GM12878 (cell line): ENCODE results near the gene PLXNA2. TPM values are rescaled to one million over a fixed set of nuclear protein-coding genes. Genes with fewer than 3 reads are reported as not detected.

Experiments
- ATAC-seq: fragments of 200-7000 bp; cut with Tn5 transposase; 3 replicates; pipeline ENCODE4 v1.9.1; 2020; ENCODE audit warnings: mild to moderate bottlenecking, moderate library complexity
- BruUV-seq: library from RNA; stranded (reverse); fragments of 400-500 nt; replicated peaks from 2 replicates; lab custom pipeline; 2021; lab: Mats Ljungman, UMichigan
- CTCF ChIA-PET: fragments of 300-600 bp; sonication (Branson Sonifier 250); formaldehyde crosslinking; extraction: SDS; loops from one replicate; lab custom pipeline; 2021; ENCODE audit warnings: inconsistent platforms; lab: Yijun Ruan, JAX
- POLR2A ChIA-PET: fragments of 350-600 bp; formaldehyde crosslinking; extraction: SDS; loops from one replicate; lab custom pipeline; 2021; ENCODE audit warnings: inconsistent platforms; lab: Charles Lee
- RAD21 ChIA-PET: fragments of 300-600 bp; sonication (Branson Sonifier 250); formaldehyde crosslinking; loops from one replicate; lab custom pipeline; 2023; ENCODE audit warnings: antibody characterized with exemption; ENCODE audit not compliant: unreplicated experiment; lab: Charles Lee
- SMC1A ChIA-PET: fragments of 300-600 bp; sonication (Branson Sonifier 250); formaldehyde crosslinking; loops from one replicate; lab custom pipeline; 2023; ENCODE audit not compliant: unreplicated experiment, uncharacterized antibody; lab: Charles Lee
- DNase-seq: peaks from one replicate; pipeline ENCODE4 v3.0.0-alpha.2; 2011; ENCODE audit warnings: low read depth, low spot score
- FAIRE-seq: peaks from 3 replicates; lab custom pipeline; 2011; peaks lifted over from hg19 to GRCh38; lab: Jason Lieb, UNC
- H2AFZ ChIP-seq: 2 replicates; pipeline ENCODE4 v1.6.0; 2011; ENCODE audit warnings: low read depth, low read length, control low read depth; ENCODE audit not compliant: control insufficient read depth
- H3K27ac ChIP-seq: 2 replicates; pipeline ENCODE4 v1.5.1; 2011; ENCODE audit warnings: control low read depth; ENCODE audit not compliant: control insufficient read depth, insufficient read depth
- H3K27me3 ChIP-seq, 2 experiments: replicated peaks in 1 of 2; 2 replicates each; pipeline versions ENCODE4 v1.6.0 to v1.6.1; 2011; ENCODE audit warnings: low read length in 1 of 2; ENCODE audit not compliant: control insufficient read depth in 2 of 2, insufficient read depth in 2 of 2
- H3K36me3 ChIP-seq, 2 experiments: 2 replicates each; pipeline ENCODE4 v1.5.1; 2011; ENCODE audit warnings: low read length in 1 of 2; ENCODE audit not compliant: control insufficient read depth in 2 of 2, insufficient read depth in 2 of 2
- H3K4me1 ChIP-seq: 2 replicates; pipeline ENCODE4 v1.6.1; 2011; ENCODE audit warnings: mild to moderate bottlenecking, low read length, moderate library complexity, mixed read lengths; ENCODE audit not compliant: control insufficient read depth, insufficient read depth
- H3K4me2 ChIP-seq: 2 replicates; pipeline ENCODE4 v1.6.0; 2011; ENCODE audit warnings: control low read depth; ENCODE audit not compliant: control insufficient read depth, insufficient read depth
- H3K4me3 ChIP-seq: fragments of 200-600 bp; sonication (generic); 2 replicates; pipeline ENCODE4 v1.5.1; 2016
- H3K79me2 ChIP-seq: 2 replicates; pipeline ENCODE4 v1.6.0; 2011; ENCODE audit warnings: low read length; ENCODE audit not compliant: control insufficient read depth, insufficient read depth
- H3K9ac ChIP-seq: 2 replicates; pipeline ENCODE4 v1.8.0; 2011; ENCODE audit warnings: low read length, control low read depth, mixed read lengths; ENCODE audit not compliant: control insufficient read depth, insufficient read depth
- H3K9me3 ChIP-seq: replicated peaks from 3 replicates; pipeline ENCODE4 v1.5.1; 2011; ENCODE audit warnings: mild to moderate bottlenecking, low read length; ENCODE audit not compliant: control insufficient read depth, insufficient read depth
- H4K20me1 ChIP-seq: 2 replicates; pipeline ENCODE4 v1.6.0; 2011; ENCODE audit not compliant: control insufficient read depth, insufficient read depth
- ATF7 ChIP-seq: fragments of 450-650 bp; IDR thresholded peaks from 2 replicates; pipeline ENCODE4 v1.6.1; 2016; ENCODE audit warnings: low read depth, mild to moderate bottlenecking
- BHLHE40 ChIP-seq, 2 experiments: fragments of 450-650 bp in 1 of 2; IDR thresholded peaks; 2 replicates each; pipeline ENCODE4 v1.6.1; 2011 to 2017; ENCODE audit warnings: low read depth in 2 of 2, borderline replicate concordance in 1 of 2, improper control_type of control experiment in 1 of 2, low read length in 1 of 2, mild to moderate bottlenecking in 1 of 2
- CHD4 ChIP-seq: fragments of 200-600 bp; sonication (generic); IDR thresholded peaks from 2 replicates; pipeline ENCODE4 v1.6.1; 2016; ENCODE audit warnings: mild to moderate bottlenecking
- HDAC6 ChIP-seq: fragments of 200-600 bp; sonication (generic); IDR thresholded peaks from one replicate; pipeline ENCODE4 v1.8.0; 2017; ENCODE audit warnings: antibody characterized with exemption; ENCODE audit not compliant: unreplicated experiment
- LARP7 ChIP-seq: fragments of 450-650 bp; IDR thresholded peaks from 2 replicates; pipeline ENCODE4 v1.6.1; 2017; ENCODE audit warnings: mild to moderate bottlenecking
- MYB ChIP-seq: fragments of 150-350 bp; IDR thresholded peaks from 2 replicates; pipeline ENCODE4 v1.6.1; 2014; ENCODE audit warnings: mild to moderate bottlenecking, low read depth, low read length, borderline replicate concordance
- SMC3 ChIP-seq: IDR thresholded peaks from 2 replicates; pipeline ENCODE4 v1.6.1; 2011; ENCODE audit warnings: low read length, improper control_type of control experiment, borderline replicate concordance
- WGBS: methylation state at CpG from one replicate; pipeline ENCODE4 v1.1.6; 2016; ENCODE audit warnings: low lambda C conversion rate; ENCODE audit not compliant: insufficient replicate concordance, insufficient coverage; ENCODE audit errors: missing lambda C conversion rate; 5-methylcytosine and 5-hydroxymethylcytosine counted together
- in situ Hi-C: fragments of 300-500 bp; cut with MboI; formaldehyde crosslinking; loops from 9 replicates; pipeline ENCODE4 v1.14.3; 2018; ENCODE audit warnings: mixed read lengths
- intact Hi-C: fragments of 100-400 bp; cut with micrococcal nuclease; formaldehyde crosslinking; loops from one replicate; pipeline ENCODE4 v1.14.2; 2022; ENCODE audit not compliant: unreplicated experiment
- polyA plus RNA-seq, 11 experiments: library from polyadenylated mRNA; depleted of rRNA in 4 of 11; unstranded in 6 of 11; stranded (reverse) in 5 of 11; fragments of >200 nt; fragmentation: Nextera tagmentation in 4 of 11; fragmentation: Illumina TruSeq in 1 of 11; extraction: Ambion mirVana in 4 of 11; extraction: Trizol in 1 of 11; gene quantifications; 1 replicate in 1 of 11; 2 replicates in 10 of 11; pipeline versions ENCODE4 v1.2.1 to v1.2.3, GENCODE V29; 2011 to 2016; ENCODE audit warnings: inconsistent platforms in 2 of 11, missing spikeins in 2 of 11, low read depth in 1 of 11
- total RNA-seq, 4 experiments: library from RNA; depleted of rRNA in 3 of 4; stranded (reverse); fragments of >200 nt in 3 of 4; fragmentation: Illumina TruSeq in 1 of 4; extraction: Trizol in 1 of 4; gene quantifications; 2 replicates each; pipeline versions ENCODE4 v1.2.1 to v1.2.3, GENCODE V29; 2013 to 2021
- TF ChIP-seq, protein P1 (sequence below): IDR thresholded peaks from 2 replicates; pipeline ENCODE4 v1.6.1; 2012; ENCODE audit warnings: low read depth, low read length, improper control_type of control experiment
- TF ChIP-seq, protein P2 (sequence below): fragments of 450-650 bp; IDR thresholded peaks from 2 replicates; pipeline ENCODE4 v1.6.1; 2017; ENCODE audit warnings: low read depth, mild to moderate bottlenecking, moderate library complexity
- TF ChIP-seq, protein P3 (sequence below): IDR thresholded peaks from 2 replicates; pipeline ENCODE4 v1.6.1; 2012; ENCODE audit warnings: low read depth, low read length, improper control_type of control experiment

Gene PLXNA2
- total and polyA plus RNA-seq, 10 of the 15 experiments (the other 5 are each of a cell fraction or from before 2014, with no cell fraction given), result under 0.01 to 0.08 (median 0.07) TPM; not detected in 4

DNA sequence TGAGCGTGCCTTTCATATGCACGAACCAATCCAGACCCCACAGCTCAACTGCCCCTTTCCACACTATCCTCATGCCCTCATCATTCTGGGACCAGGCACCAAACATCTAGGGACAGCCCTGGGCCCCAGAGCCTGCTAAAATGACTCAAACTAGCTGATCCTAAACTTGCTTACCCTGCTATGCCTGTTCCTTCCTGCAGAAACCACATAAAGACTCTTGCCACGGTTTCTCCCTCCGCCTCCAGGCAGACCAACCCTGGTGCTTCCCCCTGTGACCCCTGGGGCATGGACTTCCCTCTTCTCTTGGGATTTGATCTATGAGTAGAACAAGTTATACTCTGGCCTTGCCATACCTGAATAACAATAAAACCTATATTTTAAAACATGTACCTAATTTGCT, 195.3 kb downstream of the PLXNA2 start:
- H2AFZ ChIP-seq, result no peak overlapping the region
- no peak overlapping the region for H3K4me3 ChIP-seq
- FAIRE-seq (no peak), ATAC-seq (no peak), DNase-seq (no peak)
- H3K79me2 ChIP-seq, result no peaks in the 10 kb centered on the region
- ChIA-PET POLR2A (interaction anchor here (0.7 kb wide), 1 partner anchor 49 kb away, joined by 4 read pairs; no protein-coding TSS in a partner anchor), SMC1A (no interaction called here), RAD21 (no interaction called here), CTCF (no interaction called here)
- BruUV-seq, result no TSS peak
- no peaks in the 10 kb centered on the region for H4K20me1 ChIP-seq
- H3K9ac ChIP-seq, result no peak overlapping the region
- 3% methylated on average over 4 of the region's 4 CpGs for WGBS
- H3K36me3 ChIP-seq, result no peaks in the 10 kb centered on the region
- in situ Hi-C loops (no loop called here), intact Hi-C loops (no loop called here)
- H3K27me3 ChIP-seq, result peaks cover 0 to 6% of the 10 kb centered on the region in 2 experiments; a peak in 2 of 4 replicates
- H3K27ac ChIP-seq, result no peak overlapping the region
- no peaks in the 10 kb centered on the region for H3K4me1 ChIP-seq
- no peak overlapping the region for H3K4me2 ChIP-seq
- no peaks in the 10 kb centered on the region for H3K9me3 ChIP-seq
- TF ChIP-seq MYB (no peak), SMC3 (no peak), HDAC6 (no peak), ATF7 (no peak), LARP7 (no peak), BHLHE40 (IDR thresholded peaks at IDR 0.05; ENCODE audit: borderline replicate concordance in 1 of 2, low read depth in 2 of 2, low read length in 1 of 2) (no peak), CHD4 (no peak)
- TF ChIP-seq, protein P1, sequence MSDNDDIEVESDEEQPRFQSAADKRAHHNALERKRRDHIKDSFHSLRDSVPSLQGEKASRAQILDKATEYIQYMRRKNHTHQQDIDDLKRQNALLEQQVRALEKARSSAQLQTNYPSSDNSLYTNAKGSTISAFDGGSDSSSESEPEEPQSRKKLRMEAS, result no peak
- TF ChIP-seq, protein P2, sequence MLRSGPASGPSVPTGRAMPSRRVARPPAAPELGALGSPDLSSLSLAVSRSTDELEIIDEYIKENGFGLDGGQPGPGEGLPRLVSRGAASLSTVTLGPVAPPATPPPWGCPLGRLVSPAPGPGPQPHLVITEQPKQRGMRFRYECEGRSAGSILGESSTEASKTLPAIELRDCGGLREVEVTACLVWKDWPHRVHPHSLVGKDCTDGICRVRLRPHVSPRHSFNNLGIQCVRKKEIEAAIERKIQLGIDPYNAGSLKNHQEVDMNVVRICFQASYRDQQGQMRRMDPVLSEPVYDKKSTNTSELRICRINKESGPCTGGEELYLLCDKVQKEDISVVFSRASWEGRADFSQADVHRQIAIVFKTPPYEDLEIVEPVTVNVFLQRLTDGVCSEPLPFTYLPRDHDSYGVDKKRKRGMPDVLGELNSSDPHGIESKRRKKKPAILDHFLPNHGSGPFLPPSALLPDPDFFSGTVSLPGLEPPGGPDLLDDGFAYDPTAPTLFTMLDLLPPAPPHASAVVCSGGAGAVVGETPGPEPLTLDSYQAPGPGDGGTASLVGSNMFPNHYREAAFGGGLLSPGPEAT, result no peak
- TF ChIP-seq, protein P3, sequence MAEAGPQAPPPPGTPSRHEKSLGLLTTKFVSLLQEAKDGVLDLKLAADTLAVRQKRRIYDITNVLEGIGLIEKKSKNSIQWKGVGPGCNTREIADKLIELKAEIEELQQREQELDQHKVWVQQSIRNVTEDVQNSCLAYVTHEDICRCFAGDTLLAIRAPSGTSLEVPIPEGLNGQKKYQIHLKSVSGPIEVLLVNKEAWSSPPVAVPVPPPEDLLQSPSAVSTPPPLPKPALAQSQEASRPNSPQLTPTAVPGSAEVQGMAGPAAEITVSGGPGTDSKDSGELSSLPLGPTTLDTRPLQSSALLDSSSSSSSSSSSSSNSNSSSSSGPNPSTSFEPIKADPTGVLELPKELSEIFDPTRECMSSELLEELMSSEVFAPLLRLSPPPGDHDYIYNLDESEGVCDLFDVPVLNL, result no peak
